Lower lobe of right lung (tissue), 2 donors: ENCODE measurements around the gene CCDC12. TPM values are rescaled to one million over a fixed set of nuclear protein-coding genes. Genes with fewer than 3 reads are reported as not detected.

Source experiments
- ATAC-seq, 2 donors: fragments of 200-7000 bp; cut with Tn5 transposase; one replicate each; pipeline ENCODE4 v1.9.1; 2020 to 2022; ENCODE audit warnings: mild to moderate bottlenecking in 2 of 2, moderate library complexity in 2 of 2
- DNase-seq: peaks from one replicate; pipeline ENCODE4 v3.0.0-alpha.2; 2020
- H3K27ac ChIP-seq: fragments of 200-600 bp; one replicate; pipeline ENCODE4 v1.8.0; 2022
- H3K27me3 ChIP-seq: fragments of 200-600 bp; one replicate; pipeline ENCODE4 v1.8.0; 2022; ENCODE audit warnings: low read depth
- H3K36me3 ChIP-seq: fragments of 200-600 bp; one replicate; pipeline ENCODE4 v1.8.0; 2022; ENCODE audit warnings: mild to moderate bottlenecking
- H3K4me1 ChIP-seq: fragments of 200-600 bp; one replicate; pipeline ENCODE4 v1.8.0; 2022
- H3K4me3 ChIP-seq: fragments of 200-600 bp; one replicate; pipeline ENCODE4 v1.8.0; 2022; ENCODE audit warnings: mild to moderate bottlenecking
- H3K9me3 ChIP-seq: fragments of 200-600 bp; one replicate; pipeline ENCODE4 v1.8.0; 2022
- intact Hi-C: fragments of 100-400 bp; cut with DNase I; formaldehyde crosslinking; loops from one replicate; pipeline ENCODE4 v1.11.0; 2022
- total RNA-seq: library from RNA; stranded (reverse); fragmentation: NEBNext Ultra II Directional; extraction: Animal tissue kit (Norgen Biotek cat#: 25700); gene quantifications from one replicate; pipeline ENCODE4 v1.2.1, GENCODE V29; 2021
- TF ChIP-seq, protein P1 (sequence below): fragments of 200-600 bp; IDR thresholded peaks from one replicate; pipeline ENCODE4 v1.8.0; 2022; ENCODE audit warnings: antibody characterized with exemption, mild to moderate bottlenecking
- donor health status: DM: no; HTN: yes; CAD: no; lungs with severe emphysema.

Gene CCDC12
- total RNA-seq, 1 donor from 2014 or later, result 42.9 TPM

DNA sequence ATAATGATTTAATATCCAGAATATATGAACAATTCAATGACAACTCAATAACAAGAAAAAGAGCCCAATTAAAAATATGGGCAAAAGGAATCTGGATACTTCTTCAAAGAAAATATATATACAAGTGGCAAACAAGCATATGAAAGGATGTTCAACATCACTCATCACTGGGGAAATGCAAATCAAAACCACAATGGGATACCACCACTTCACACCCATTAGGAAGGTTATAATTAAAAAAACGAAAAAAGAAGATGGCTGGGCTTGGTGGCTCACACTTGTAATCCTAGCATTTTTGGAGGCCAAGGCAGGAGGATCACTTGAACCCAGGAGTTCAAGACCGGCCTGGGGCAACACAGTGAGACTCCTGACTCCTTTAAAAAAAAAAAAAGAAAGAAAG, 4.1 kb downstream of the CCDC12 start:
- H3K9me3 ChIP-seq, result no peaks in the 10 kb centered on the region
- ATAC-seq (no peak), DNase-seq (no peak)
- intact Hi-C loops, result no loop called here
- H3K4me1 ChIP-seq, result peaks cover 82% of the 10 kb centered on the region
- no peak overlapping the region for H3K4me3 ChIP-seq
- TF ChIP-seq, protein P1, sequence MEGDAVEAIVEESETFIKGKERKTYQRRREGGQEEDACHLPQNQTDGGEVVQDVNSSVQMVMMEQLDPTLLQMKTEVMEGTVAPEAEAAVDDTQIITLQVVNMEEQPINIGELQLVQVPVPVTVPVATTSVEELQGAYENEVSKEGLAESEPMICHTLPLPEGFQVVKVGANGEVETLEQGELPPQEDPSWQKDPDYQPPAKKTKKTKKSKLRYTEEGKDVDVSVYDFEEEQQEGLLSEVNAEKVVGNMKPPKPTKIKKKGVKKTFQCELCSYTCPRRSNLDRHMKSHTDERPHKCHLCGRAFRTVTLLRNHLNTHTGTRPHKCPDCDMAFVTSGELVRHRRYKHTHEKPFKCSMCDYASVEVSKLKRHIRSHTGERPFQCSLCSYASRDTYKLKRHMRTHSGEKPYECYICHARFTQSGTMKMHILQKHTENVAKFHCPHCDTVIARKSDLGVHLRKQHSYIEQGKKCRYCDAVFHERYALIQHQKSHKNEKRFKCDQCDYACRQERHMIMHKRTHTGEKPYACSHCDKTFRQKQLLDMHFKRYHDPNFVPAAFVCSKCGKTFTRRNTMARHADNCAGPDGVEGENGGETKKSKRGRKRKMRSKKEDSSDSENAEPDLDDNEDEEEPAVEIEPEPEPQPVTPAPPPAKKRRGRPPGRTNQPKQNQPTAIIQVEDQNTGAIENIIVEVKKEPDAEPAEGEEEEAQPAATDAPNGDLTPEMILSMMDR, result no peak
- H3K27me3 ChIP-seq, result no peaks in the 10 kb centered on the region
- peaks cover 15% of the 10 kb centered on the region for H3K36me3 ChIP-seq
- H3K27ac ChIP-seq, result no peak overlapping the region

DNA sequence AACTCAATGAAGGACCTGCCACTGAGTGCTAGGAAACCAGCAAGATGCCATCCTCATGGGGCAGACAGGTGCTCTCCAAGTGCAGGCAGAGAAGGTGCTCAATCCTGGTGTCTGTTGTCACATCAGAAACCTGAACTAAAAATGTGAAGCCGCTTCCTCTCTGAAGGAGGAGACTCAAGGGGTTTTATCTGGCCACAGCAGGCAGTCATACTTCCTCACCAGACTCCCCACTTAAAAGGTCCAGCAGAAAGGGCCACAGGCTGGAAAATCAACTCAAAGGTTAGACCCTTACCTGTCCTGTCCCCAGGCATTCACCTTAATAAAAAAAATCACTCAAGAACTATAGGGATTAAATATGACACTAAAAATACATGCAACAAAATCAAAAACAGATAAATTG, 4.8 kb downstream of the CCDC12 start:
- intact Hi-C loops, result no loop called here
- H3K9me3 ChIP-seq, result no peaks in the 10 kb centered on the region
- TF ChIP-seq, protein P1, result no peak
- H3K36me3 ChIP-seq, result peaks cover 15% of the 10 kb centered on the region
- DNase-seq, result no peak
- H3K27ac ChIP-seq, result peak overlapping the region; percentile 32
- no peaks in the 10 kb centered on the region for H3K27me3 ChIP-seq
- H3K4me1 ChIP-seq, result peaks cover 83% of the 10 kb centered on the region
- ATAC-seq, result no peak
- H3K4me3 ChIP-seq, result no peak overlapping the region

DNA sequence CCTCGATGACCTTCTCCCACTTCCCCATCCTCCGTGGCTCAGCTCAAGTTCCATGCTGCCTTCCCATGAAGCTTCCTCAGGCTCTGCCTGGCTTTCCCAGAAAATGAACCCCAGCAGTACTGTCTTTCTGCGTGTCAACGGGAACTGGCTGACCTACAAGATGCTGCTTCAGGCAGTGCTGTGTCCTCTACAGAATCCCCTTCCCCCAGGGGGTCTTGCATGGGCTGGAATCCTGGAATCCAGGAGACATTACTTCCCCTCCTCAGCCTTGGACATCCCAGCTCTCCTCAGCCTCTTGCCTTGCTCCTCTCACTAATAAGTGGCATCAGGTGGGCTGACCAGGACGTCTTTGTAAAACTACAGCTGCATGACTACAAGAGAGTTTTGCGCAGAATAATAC, 5.4 kb downstream of the CCDC12 start:
- ATAC-seq (no peak), DNase-seq (no peak)
- TF ChIP-seq, protein P1, result no peak
- no peaks in the 10 kb centered on the region for H3K9me3 ChIP-seq
- intact Hi-C loops, result no loop called here
- peaks cover 89% of the 10 kb centered on the region for H3K4me1 ChIP-seq
- peak overlapping the region; percentile 32 for H3K27ac ChIP-seq
- H3K27me3 ChIP-seq, result no peaks in the 10 kb centered on the region
- H3K4me3 ChIP-seq, result no peak overlapping the region
- H3K36me3 ChIP-seq, result peaks cover 15% of the 10 kb centered on the region

DNA sequence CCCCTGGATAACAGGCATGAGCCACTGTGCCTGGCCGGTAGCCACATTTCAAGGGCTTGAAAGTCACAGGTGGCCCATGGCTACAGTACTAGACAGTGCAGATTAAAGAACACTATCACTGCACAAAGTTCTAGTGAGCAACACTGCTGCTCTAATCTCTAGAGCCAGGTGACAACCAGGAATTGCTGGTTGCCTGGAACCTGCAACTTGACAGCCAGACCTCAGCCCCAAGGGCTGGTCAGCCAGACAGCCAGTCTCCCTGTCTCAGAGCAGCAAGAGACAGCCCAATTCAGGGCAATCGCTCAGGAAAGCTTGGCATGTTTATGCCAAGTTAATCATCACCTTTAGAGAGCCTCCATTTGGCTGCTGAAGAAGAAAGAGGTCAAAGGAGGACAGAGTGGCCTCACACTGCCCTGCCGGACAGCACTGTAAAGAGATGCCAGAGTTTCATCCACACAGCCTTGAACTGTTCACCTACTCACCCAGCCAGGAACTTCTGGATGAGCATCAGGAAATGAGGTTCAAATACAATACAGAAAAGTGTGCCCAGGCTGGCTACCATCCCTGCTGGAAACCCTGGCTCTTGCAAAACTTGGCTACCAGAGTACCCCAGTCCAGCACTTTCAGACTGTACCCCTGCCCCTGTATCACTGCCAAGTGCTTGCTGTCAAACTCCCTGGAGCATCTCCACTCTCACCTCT, 6.0 kb downstream of the CCDC12 start:
- no peak overlapping the region for H3K4me3 ChIP-seq
- peaks cover 94% of the 10 kb centered on the region for H3K4me1 ChIP-seq
- H3K9me3 ChIP-seq, result no peaks in the 10 kb centered on the region
- DNase-seq (no peak), ATAC-seq (peak; percentile 76 to 78)
- H3K27me3 ChIP-seq, result no peaks in the 10 kb centered on the region
- intact Hi-C loops, result no loop called here
- H3K27ac ChIP-seq, result peak overlapping the region; percentile 32
- TF ChIP-seq, protein P1, result no peak
- H3K36me3 ChIP-seq, result peaks cover 15% of the 10 kb centered on the region

DNA sequence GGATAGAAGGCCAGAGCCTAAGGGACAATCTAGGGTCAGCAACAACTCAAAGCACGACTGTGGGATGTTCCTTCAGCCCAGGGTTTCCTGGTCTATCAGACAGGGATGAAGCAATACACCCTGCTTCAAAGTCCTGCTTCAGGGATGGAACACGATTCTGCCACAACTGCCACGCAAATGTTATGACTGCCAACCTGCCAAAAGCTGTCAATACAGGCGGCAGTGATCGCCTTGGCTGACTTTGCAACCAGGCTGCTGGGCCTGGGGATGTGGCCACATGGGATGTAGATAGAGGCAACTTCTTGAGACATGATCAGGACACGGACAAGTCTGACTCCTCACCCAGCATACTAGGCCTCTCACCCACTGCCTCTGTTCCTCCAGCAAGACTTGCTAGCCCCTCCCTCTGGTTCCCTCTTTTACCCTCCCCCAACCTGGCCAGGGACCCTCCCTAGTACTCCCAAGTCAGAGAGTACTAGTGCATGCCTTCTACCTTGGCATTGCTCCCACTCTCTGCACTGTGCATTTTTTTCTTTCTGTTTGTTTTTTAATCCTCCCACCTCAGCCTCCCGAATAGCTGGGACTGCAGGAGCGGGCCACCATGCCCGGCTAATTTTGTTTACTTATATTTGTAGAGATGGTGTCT, 7.6 kb downstream of the CCDC12 start:
- Histone ChIP-seq H3K9me3 (no peaks in the 10 kb centered on the region), H3K27ac (peak overlapping the region; percentile 51), H3K36me3 (peaks cover 15% of the 10 kb centered on the region), H3K4me3 (no peak overlapping the region), H3K27me3 (no peaks in the 10 kb centered on the region), H3K4me1 (peaks cover 87% of the 10 kb centered on the region)
- DNase-seq, result no peak
- no peak for ATAC-seq
- TF ChIP-seq, protein P1, result no peak
- intact Hi-C loops, result no loop called here
